GM18951 (cell line): Measurements from ENCODE around the gene RGL1.

Experiments
- POLR2A ChIP-seq: IDR thresholded peaks from 4 replicates; pipeline ENCODE4 v1.6.1; 2011; ENCODE audit warnings: mild to moderate bottlenecking; ENCODE audit not compliant: insufficient read length, insufficient read depth; ENCODE audit errors: extremely low read depth
- in situ Hi-C: fragments of 300-500 bp; cut with MboI; formaldehyde crosslinking; loops from one replicate; pipeline ENCODE4 v1.12.0; 2022; ENCODE audit warnings: low sequenced_read_pairs, mixed read lengths, inconsistent platforms; ENCODE audit not compliant: unreplicated experiment

RGL1 gene

DNA sequence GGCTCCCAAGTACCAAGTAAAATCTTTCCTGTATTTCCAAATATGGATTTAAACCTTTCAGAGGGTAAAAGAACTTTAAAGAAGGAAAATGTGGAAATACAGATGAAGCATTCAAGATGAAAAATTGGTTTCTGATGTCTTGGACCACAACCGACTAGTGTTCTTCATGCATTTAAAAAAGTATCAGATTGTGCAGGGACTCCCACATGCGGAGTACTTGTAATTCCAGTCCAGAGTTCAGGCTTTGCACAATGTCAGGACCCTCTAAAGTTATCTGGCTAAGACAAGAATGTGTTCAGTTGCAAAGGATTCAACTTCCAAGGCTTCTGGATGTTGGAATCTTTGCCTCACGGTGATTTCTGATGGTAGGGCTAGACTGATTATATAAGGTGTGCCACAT lies 66.7 kb downstream of the RGL1 start:
- in situ Hi-C loops = no loop called here
- no peak for TF ChIP-seq POLR2A

- in situ Hi-C loops = no loop called here
- no peak for TF ChIP-seq POLR2A
Observed at GRCh38 chr1:183872403-183872802, 67.5 kb downstream of the RGL1 start.

DNA sequence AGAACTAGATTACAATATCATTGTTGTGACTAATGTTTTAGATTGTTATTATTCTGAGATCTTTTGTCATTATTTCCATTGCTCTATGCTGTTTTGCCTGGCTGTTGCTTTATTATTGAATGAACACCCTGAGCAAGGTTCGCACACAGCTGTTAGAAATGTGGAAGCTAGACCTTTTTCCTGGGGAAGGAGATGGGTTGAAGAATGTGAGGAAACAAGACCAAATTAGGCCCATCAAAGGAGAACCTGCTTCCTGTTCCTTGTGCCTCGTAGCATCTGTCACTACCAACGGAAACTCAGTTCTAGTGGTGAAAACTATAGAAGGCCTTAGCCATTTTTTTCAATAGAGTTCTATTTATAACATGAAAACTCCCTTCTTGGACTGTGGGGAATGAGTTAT lies 68.7 kb downstream of the RGL1 start:
- in situ Hi-C loops = no loop called here
- TF ChIP-seq POLR2A = no peak

- TF ChIP-seq POLR2A = no peak
- in situ Hi-C loops = no loop called here
Observed at GRCh38 chr1:183876309-183876708, 71.4 kb downstream of the RGL1 start.

DNA sequence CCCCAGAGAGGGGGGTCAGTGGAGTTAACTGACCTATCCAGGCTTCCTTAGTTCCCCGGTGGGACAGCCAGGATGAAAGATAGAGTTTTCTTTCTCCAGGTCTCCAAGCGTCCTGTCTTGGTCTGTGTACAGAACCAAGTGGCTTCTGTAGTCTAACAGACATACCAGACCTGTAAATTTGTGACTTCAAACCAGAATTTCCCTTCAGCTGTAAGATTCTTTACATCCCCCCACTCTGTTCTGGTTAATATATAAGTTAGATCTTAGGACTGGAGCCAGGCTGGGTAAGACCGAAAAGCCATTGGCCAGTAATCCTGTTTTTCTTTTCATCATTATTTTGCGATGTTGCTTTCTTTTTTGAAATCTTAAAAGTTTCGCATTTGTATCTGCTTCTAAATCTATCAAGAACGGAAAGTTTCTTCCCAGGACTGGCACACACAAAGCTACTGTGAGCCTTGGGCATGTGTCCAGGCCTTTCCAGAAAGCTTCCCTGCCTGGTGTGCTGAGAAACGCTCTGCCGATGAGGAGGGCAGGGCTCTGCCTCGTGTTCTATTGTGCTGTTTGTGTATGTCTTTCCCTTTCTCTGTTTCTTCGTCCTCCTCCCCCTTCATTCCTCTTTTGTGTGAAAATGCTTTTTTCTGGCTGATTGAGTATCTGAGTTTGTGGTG lies 72.3 kb downstream of the RGL1 start:
- in situ Hi-C loops = no loop called here
- no peak for TF ChIP-seq POLR2A

- in situ Hi-C loops = no loop called here
- no peak for TF ChIP-seq POLR2A
Observed at GRCh38 chr1:183879494-183879893, 74.6 kb downstream of the RGL1 start.

GRCh38 chr1:183879966-183880365 lies 75.0 kb downstream of the RGL1 start:
- TF ChIP-seq POLR2A = no peak
- in situ Hi-C loops = no loop called here

DNA sequence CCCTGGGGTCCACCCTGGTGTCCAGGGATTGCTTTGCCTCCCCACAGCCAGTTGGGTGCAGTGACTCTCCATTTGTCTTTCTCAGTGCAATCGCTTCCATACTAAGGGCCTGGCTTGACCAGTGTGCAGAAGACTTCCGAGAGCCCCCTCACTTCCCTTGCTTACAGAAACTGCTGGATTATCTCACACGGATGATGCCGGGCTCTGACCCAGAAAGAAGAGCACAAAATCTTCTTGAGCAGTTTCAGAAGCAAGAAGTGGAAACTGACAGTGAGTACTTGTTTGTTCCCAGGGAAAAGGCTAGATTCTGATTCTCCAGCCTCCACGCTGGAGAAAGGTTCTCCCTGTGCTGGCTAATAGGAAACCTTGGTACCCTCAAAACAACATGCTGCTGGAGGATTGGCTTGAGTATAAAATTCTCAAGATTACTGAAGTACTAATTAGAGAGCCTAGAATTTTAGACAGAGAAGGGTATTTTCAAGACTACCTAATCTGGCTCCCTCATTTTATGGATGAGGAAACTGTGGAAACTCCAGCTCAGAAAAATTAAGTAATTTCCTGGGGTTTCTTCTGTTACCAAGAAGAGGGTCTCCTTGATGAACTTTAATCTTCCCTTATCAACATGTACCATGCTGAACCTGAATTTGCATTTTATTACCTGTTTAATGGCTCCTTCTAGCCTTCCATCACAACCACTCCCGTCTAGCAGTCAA lies 75.8 kb downstream of the RGL1 start:
- no peak for TF ChIP-seq POLR2A
- in situ Hi-C loops = no loop called here

DNA sequence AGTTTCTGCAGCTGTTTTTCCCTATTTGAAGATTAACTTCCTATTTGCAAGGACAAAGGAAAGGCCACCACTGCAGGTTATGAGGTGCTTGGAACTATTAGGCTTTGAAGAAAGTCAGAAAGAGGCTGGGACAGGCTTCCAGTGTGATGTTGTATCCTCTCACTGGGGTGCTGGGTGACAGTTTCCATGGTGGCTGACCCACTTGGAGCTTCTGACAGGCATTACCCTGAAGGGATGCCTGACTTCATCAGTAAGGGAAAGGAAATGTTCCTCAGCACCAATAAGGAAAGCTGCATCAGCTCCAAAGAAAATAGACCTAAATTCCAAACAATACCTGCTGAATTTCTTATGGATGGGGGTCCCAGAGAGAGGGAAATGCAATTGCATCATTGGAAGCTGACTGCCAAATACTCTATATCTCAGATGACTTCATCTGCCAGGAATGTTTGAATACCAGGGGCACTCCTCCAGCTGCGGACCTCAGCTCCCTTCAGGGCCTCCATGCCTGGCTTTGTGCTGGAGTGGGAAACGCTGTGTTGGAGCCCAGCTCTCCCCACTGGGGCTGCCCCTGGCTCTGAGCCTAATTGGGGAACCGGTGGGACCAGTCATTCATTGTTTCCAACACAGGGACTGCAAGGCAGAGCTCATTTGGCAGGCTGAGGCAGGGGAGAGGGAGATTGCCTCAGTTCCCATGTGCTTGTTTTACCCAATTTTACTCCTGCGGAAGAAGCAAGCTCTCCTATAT lies 76.6 kb downstream of the RGL1 start:
- no peak for TF ChIP-seq POLR2A
- in situ Hi-C loops = no loop called here

DNA sequence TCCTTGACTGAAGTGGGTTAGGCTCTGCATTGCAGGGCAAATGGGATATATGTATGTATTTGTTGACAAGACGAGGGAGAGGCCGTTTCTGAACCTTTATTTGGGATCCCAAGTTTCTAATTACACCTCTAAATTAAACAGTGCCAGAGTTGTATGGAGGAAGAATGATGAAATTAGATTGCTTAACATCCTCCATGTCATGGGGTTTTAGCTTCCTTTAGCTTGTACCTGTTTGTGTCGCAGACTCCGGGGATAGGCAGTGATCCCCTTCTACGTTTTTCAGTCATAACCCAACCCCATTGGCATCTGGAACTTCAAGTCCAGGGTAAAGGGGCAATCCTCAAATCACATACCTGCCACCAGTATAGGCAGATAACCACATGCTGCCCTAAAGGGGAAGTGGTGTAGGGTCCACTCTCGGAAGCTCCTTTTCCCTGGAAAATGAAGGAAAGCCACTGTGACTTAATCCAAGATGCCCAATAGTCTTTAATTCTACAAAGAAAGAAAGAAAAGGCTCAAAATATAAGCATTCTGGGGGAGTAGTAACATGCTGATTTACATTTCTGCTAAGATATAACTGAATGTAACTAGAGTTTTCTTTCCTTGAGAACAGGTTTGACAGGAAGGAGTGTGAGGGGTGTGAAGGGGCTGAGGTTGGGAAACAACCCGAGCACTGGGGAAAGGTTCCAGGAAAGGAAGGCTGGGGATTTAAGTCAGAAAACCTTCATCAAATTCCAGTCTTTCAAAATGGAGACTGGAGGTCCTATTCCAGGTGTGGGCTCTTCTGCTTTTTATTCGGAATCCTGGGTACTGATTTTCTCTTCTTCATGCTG lies 77.6 kb downstream of the RGL1 start:
- no peak for TF ChIP-seq POLR2A
- in situ Hi-C loops = no loop called here

GRCh38 chr1:183883623-183884022 lies 78.7 kb downstream of the RGL1 start:
- in situ Hi-C loops = no loop called here
- TF ChIP-seq POLR2A = no peak

DNA sequence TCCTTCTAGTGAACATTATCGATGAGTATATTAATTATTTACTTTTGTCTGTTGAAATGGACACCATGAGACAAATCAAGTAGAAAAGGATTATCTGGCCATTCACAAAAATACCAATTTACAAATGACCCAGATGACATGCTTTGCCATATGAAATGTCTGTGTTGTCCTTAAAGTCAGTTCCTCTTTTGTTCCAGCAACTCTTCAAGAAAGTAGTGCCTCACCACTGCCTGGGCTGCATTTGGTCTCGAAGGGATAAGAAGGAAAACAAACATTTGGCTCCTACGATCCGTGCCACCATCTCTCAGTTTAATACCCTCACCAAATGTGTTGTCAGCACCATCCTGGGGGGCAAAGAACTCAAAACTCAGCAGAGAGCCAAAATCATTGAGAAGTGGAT lies 79.6 kb downstream of the RGL1 start:
- in situ Hi-C loops = no loop called here
- no peak for TF ChIP-seq POLR2A

- no peak for TF ChIP-seq POLR2A
- in situ Hi-C loops = no loop called here
Observed at GRCh38 chr1:183885142-183885735, 80.3 kb downstream of the RGL1 start.
